LNCaP clone FGC (cell line): Measurements from ENCODE around the gene MTMR11.
A peak's percentile ranks its signal among the peaks of the same experiment; 100 is the strongest.
"Not testable (repeated sequence)": the region's sequence is repeated elsewhere in the genome, so short reads cannot be mapped to it uniquely, and the experiment has no call there.

Experiments
- DNase-seq: peaks from one replicate; pipeline ENCODE4 v3.0.0-alpha.2; 2011; ENCODE audit warnings: low read depth
- H3K4me3 ChIP-seq: 2 replicates; pipeline ENCODE4 v1.5.1; 2011; ENCODE audit warnings: mild to moderate bottlenecking, low read depth, low read length, control low read depth
- TF ChIP-seq, protein P1 (sequence below): IDR thresholded peaks from 2 replicates; pipeline ENCODE4 v1.5.1; 2012; ENCODE audit warnings: mild to moderate bottlenecking; ENCODE audit not compliant: control insufficient read depth, insufficient read depth; ENCODE audit errors: extremely low read depth

MTMR11 gene

DNA sequence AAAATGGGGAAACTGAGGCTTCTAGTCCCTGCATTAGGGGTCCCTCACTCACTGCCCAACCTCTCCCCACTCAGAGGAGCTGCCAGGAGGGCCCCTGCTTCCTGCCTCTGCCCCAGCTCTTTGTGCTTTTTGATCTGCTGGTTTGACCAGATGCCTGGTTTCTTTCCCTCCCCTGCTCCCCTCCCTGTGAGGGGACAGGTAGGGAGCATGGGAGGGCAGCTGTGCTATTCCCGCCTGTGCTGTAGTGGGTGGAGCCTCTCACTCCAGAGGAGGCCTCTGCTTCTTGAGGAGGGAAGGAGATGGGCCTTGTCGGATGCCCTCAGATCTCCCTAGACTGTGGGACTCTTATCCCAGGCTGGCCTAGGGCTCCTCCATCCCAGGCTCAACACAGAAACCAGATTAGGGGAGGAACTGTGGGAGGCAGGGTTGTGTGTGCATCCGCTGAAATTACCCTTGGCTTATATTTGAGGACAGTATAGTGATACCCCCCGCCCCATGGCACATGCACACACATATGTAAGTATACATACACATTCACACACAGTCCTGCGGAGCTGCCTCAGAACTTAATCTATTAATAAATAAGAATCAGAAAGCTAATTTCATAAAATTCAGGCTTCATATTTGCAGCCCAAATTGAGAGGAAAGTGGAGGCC is 32.7 kb downstream of the MTMR11 start:
- TF ChIP-seq, protein P1, sequence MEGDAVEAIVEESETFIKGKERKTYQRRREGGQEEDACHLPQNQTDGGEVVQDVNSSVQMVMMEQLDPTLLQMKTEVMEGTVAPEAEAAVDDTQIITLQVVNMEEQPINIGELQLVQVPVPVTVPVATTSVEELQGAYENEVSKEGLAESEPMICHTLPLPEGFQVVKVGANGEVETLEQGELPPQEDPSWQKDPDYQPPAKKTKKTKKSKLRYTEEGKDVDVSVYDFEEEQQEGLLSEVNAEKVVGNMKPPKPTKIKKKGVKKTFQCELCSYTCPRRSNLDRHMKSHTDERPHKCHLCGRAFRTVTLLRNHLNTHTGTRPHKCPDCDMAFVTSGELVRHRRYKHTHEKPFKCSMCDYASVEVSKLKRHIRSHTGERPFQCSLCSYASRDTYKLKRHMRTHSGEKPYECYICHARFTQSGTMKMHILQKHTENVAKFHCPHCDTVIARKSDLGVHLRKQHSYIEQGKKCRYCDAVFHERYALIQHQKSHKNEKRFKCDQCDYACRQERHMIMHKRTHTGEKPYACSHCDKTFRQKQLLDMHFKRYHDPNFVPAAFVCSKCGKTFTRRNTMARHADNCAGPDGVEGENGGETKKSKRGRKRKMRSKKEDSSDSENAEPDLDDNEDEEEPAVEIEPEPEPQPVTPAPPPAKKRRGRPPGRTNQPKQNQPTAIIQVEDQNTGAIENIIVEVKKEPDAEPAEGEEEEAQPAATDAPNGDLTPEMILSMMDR, result no peak
- no peak overlapping the region for H3K4me3 ChIP-seq
- no peak for DNase-seq

DNA sequence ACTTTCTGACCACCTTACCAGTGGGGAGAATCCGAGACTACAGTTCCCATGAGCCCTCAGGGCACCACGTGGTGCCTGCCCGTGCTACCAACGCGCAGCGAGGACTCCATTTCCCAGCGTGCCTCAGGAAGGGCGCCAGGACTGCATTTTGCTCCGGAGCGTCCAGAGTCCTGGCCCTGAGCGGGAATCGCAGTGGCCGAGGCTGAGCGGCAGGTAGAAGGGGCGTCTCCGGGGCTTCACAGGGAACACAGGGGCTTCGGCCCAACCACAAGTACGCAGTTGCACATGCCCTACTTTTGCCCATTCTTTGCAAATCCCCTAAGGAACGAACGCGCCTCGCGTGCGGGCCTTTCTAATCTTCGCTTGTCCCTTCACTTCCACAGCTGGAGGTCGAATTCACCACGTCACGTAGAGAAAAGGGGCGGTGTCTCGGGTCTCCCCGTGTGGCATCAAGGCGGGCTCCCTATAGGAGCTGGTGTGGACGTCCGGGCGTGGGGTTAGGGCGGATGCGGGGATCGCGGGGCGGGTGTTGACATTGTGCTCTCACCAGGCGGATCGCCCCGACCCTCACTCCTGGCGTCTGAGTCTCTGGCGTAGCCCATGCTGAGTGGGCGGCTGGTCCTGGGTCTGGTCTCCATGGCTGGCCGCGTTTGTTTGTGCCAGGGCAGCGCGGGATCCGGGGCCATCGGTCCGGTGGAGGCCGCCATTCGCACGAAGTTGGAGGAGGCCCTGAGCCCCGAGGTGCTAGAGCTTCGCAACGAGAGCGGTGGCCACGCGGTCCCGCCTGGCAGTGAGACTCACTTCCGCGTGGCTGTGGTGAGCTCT is 37.0 kb downstream of the MTMR11 start, which contains the start of gene BOLA1:
TSS of gene BOLA1 (plus strand) at position 109 of the 825 bp plus-strand sequence. CDS start at position 601, 492 bp downstream.
- TF ChIP-seq, protein P1, result no peak
- peak within 1 kb of the TSS; percentile 59 for H3K4me3 ChIP-seq

DNA sequence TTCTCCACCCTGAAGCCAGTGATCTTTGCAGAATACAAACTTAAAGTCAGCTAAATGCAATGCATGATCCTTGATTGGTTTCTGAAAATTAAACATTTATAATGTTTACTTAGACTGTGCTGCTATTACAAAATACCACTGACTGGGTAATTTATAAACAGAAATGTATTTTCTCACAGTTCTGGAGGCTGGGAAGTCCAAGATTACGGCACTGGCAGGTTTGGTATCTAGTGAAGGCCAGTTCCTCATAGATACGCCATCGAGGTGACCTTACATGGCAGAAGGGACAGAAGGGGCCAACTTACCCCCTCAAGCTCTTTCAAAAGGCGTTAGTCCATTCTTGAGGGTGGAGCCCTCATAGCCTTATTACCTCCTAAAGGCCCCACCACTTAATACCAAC is 40.1 kb downstream of the MTMR11 start:
- DNase-seq, result no peak
- TF ChIP-seq, protein P1, result no peak
- no peak overlapping the region for H3K4me3 ChIP-seq

More for the DNA sequence above, 37.0 kb downstream of the MTMR11 start, which contains the start of gene BOLA1:
- peak; percentile 78 for DNase-seq

DNA sequence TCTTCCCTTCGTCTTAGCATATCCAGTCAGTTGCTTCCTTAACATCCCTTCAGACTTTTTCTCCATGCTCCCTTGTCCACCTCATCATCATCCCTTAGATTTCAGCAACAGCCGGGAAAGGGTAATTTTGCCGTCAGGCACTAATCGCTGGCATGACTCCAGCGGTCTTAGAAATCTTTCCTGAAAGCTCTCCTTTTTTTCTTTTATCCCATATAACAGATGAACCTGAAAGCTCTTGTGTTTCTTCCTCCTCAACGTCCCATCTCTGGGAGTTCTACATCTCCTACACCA is 47.7 kb downstream of the MTMR11 start:
- TF ChIP-seq, protein P1, result no peak
- H3K4me3 ChIP-seq, result peak overlapping the region; percentile 73
- DNase-seq, result no peak

DNA sequence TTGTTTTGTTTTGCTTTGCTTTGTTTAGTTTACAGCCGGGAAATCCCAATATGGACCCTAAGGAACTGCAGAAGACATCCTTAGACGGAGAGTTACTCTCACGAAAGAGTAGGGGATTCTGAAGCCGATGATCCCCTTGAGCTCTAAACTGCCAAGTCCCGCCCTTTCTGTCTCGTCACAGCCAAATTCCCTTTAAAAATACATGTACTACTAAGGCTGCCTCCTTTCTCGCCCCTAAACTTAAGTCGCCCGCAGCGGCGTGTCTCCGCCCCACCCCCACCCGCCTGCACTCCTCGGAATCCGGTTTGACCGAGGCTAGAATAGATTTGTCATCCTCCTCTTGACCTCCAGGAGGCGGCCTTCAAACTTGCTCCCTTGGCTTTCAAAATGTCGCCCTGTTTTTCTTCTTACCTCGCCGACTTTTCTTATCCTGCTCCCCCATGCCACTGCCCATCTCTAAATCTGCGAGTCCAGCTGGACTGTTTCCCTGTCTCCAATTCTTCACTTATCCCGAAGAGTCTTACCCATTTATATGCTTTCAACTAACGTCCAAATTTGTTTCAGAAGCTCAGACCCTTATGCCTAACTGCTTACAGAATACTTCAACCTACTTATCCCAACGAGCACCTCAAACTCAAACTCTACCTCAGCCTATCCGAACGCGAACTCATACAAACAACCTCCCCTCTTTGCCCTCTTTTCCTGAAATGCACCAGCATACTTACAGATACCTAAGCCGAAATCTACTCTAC is 48.3 kb downstream of the MTMR11 start:
- H3K4me3 ChIP-seq, result peak overlapping the region; percentile 73
- peak; percentile 79 for DNase-seq
- TF ChIP-seq, protein P1, result peak; percentile 56

DNA sequence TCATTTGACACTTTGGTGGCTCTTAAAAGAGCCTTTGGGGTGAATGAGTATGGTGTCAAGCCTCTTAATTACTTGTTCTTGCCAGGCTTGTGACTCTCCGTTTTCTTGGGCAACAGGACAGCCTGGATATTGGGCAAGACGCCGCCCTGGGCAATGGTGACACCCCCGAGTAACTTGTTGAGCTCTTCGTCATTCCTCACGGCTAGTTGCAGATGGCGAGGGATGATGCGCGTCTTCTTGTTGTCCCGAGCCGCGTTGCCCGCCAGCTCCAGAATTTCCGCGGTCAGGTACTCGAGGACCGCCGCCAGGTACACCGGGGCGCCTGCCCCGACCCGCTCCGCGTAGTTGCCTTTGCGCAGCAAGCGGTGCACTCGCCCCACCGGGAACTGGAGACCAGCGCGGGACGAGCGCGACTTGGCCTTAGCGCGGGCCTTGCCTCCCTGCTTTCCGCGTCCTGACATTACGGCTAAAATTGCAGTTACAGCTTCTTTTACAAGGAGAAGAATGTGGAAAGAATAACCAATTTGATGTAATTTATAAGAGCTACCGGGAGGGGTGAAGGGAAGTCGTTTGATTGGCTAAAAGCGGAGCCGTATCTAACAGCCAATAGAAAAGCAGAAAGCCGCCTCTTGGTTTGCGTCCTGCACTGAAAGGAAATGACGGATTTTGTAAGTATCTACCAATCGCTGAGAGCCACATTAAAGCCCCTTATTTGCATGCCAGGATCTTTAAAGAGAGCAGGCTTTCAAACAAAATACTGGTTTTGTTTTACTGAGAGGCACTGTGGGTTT is 49.0 kb downstream of the MTMR11 start:
- TF ChIP-seq, protein P1, result no peak
- peak overlapping the region; percentile 73 for H3K4me3 ChIP-seq
- DNase-seq, result peak; percentile 98

DNA sequence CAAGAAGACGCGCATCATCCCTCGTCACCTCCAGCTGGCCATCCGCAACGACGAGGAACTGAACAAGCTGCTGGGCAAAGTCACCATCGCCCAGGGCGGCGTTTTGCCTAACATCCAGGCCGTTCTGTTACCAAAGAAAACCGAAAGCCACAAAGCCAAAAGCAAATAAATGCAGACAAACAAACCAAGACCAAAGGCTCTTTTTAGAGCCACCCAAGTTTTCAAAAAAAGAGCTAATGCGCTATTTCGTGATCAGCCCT is 49.6 kb downstream of the MTMR11 start:
- not testable (repeated sequence) for DNase-seq

More for the DNA sequence above, 49.6 kb downstream of the MTMR11 start:
- peak overlapping the region; percentile 73 for H3K4me3 ChIP-seq
